Right atrium auricular region (tissue), 2 donors: Measurements from ENCODE around the gene PNKD. TPM values are rescaled to one million over a fixed set of nuclear protein-coding genes. Genes with fewer than 3 reads are reported as not detected.

Experiments
- DNase-seq: peaks from one replicate; pipeline ENCODE4 v3.0.0-alpha.2; 2019; ENCODE audit warnings: low spot score
- H3K27ac ChIP-seq, 2 donors: fragments of 200-600 bp; sonication (generic); 1 replicate in 1 of 2; 2 replicates in 1 of 2; pipeline ENCODE4 v1.5.1; 2016 to 2019
- H3K27me3 ChIP-seq, 2 donors: fragments of 200-600 bp; sonication (generic); one replicate each; pipeline versions ENCODE4 v1.5.1 to v1.6.0; 2017 to 2019
- H3K36me3 ChIP-seq: fragments of 200-600 bp; sonication (generic); one replicate; pipeline ENCODE4 v1.5.1; 2016
- H3K4me1 ChIP-seq, 2 donors: fragments of 200-600 bp; sonication (generic); one replicate each; pipeline versions ENCODE4 v1.5.1 to v1.6.0; 2017 to 2019
- H3K4me3 ChIP-seq, 2 donors: fragments of 200-600 bp; sonication (generic); 1 replicate in 1 of 2; 2 replicates in 1 of 2; pipeline ENCODE4 v1.5.1; 2017 to 2019; ENCODE audit warnings: mild to moderate bottlenecking in 1 of 2, moderate library complexity in 1 of 2
- H3K9me3 ChIP-seq, 2 donors: fragments of 200-600 bp; sonication (generic); one replicate each; pipeline ENCODE4 v1.5.1; 2019
- total RNA-seq, 2 donors: library from RNA; depleted of rRNA; stranded (reverse); fragments of >200 nt; gene quantifications; one replicate each; pipeline ENCODE4 v1.1.0, GENCODE V29; 2016
- TF ChIP-seq, protein P1 (sequence below), 2 donors: fragments of 200-600 bp; sonication (generic); IDR thresholded peaks; one replicate each; pipeline ENCODE4 v1.5.1; 2019; ENCODE audit warnings: antibody characterized with exemption in 2 of 2

The PNKD gene
- total RNA-seq, 2 donors from 2014 or later: 54.5 to 71.4 TPM

- H3K4me1 ChIP-seq: peaks cover 0 to 68% of the 10 kb centered on the region in 2 donors
- H3K36me3 ChIP-seq: peaks cover 52% of the 10 kb centered on the region
- no peak for DNase-seq
- no peaks in the 10 kb centered on the region for H3K9me3 ChIP-seq
- no peaks in the 10 kb centered on the region for H3K27me3 ChIP-seq
- peak overlapping the region; percentile 96 to 100 for H3K27ac ChIP-seq
- TF ChIP-seq, protein P1, sequence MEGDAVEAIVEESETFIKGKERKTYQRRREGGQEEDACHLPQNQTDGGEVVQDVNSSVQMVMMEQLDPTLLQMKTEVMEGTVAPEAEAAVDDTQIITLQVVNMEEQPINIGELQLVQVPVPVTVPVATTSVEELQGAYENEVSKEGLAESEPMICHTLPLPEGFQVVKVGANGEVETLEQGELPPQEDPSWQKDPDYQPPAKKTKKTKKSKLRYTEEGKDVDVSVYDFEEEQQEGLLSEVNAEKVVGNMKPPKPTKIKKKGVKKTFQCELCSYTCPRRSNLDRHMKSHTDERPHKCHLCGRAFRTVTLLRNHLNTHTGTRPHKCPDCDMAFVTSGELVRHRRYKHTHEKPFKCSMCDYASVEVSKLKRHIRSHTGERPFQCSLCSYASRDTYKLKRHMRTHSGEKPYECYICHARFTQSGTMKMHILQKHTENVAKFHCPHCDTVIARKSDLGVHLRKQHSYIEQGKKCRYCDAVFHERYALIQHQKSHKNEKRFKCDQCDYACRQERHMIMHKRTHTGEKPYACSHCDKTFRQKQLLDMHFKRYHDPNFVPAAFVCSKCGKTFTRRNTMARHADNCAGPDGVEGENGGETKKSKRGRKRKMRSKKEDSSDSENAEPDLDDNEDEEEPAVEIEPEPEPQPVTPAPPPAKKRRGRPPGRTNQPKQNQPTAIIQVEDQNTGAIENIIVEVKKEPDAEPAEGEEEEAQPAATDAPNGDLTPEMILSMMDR (IDR thresholded peaks at IDR 0.05): no peak
- no peak overlapping the region for H3K4me3 ChIP-seq
These were observed 12.1 kb downstream of the PNKD start for GRCh38 chr2:218282173-218282991.

DNA sequence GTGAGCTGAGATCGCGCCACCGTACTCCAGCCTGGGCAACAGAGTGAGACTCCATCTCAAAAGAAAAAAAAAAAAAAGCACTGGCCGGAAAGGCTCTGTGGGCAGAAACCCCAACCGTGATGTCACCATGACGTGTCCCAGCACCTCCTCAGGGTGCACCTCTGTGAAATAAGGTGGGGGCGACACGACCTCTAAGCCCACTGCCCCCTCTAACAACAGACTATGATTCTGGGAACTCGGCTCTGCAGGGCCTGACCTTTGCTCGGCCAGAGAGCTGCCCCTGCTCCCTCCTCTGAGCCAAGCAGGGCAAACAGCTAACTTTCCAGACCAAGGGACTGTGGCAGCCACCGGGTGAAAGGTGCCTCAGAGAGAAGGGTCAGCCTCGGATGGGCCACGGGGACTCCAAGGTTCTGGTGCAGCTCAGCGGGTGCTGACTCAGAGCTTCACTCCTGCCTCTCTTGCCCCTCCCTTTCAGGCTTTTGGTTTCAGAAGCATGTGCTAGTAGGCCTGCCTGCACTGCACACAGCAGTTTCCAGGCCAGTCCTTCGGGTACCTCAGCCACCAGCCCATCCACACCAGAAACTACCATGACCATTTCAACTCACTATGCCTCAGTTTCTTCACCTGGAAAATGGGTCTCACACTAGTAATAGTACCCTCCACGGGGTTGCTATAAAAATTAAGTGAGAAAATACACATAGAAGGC is 13.9 kb downstream of the PNKD start:
- DNase-seq: no peak
- Histone ChIP-seq H3K27me3 (no peaks in the 10 kb centered on the region), H3K4me3 (no peak overlapping the region), H3K4me1 (peaks cover 0 to 81% of the 10 kb centered on the region in 2 donors), H3K36me3 (peaks cover 33% of the 10 kb centered on the region), H3K27ac (peak overlapping the region; percentile 96 to 100), H3K9me3 (no peaks in the 10 kb centered on the region)
- TF ChIP-seq, protein P1 (IDR thresholded peaks at IDR 0.05): no peak

DNA sequence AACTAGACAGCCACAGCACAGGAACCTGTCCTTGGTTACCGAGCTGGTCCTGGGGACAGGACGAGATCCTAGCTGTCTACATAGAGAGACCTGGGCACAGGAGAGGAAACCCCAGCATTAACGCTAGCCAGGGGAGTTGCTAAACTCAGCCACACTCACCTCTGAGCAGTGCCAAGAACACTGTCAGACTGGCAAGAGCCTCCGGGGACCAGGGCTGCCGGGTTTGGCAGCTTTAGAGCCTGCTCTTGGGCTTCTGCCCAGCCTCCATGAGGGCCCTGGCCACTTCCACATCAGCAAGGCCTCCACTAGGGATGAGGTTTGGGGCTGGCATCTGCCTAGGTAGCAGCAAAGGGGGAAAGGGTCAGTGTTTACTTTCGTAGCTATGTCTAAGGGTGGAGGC is 15.3 kb downstream of the PNKD start:
- H3K27ac ChIP-seq: peak overlapping the region; percentile 96 to 100
- no peaks in the 10 kb centered on the region for H3K9me3 ChIP-seq
- peaks cover 19% of the 10 kb centered on the region for H3K36me3 ChIP-seq
- no peak for DNase-seq
- peaks cover 0 to 93% of the 10 kb centered on the region in 2 donors for H3K4me1 ChIP-seq
- H3K4me3 ChIP-seq: peak overlapping the region; percentile 49 to 50
- TF ChIP-seq, protein P1 (IDR thresholded peaks at IDR 0.05): no peak
- no peaks in the 10 kb centered on the region for H3K27me3 ChIP-seq

DNA sequence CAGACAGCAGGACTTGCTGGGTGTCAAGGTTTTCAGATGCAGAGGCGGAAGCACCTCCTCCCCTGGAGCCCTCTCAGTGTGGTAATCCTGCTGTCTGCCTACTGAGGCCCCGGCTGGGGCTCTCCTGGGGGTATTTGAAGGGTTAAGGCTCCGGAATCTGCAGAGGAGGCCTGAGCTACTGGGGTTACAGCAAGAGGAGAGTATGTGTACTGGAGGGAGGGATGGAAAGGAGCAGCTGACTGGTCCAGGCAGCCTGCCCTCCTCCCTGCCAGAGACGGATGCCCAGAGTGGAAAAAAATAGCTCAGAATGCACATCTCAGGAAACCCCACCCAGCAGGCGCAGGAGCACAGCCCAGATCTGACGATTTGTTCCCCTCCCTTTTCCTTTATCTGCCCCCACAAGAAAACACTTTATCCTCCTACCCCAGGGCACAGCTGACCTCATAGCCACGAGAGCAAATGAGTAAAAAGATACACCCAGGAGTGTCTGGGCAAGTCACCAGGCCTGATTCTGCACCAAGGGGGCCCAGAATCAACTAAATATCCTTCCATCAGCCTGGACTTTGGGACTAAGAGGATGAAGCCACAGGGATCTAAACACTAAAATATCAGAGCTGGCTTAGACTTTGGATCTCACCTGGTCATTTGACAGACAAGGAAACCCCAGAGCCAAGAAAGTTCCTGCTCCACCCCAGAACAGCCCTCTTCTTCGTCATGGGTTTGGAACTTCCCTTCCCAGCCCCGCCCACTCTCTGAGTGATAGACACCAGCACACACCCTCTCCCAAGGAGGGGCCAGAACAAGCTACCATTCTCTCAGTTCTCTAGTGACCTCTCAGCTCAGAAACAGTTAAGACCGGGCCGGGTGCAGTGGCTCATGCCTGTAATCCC is 16.5 kb downstream of the PNKD start:
- DNase-seq: peak; percentile 98

More for the DNA sequence above, 16.5 kb downstream of the PNKD start:
- H3K9me3 ChIP-seq: no peaks in the 10 kb centered on the region
- no peaks in the 10 kb centered on the region for H3K27me3 ChIP-seq
- peaks cover 0 to 97% of the 10 kb centered on the region in 2 donors for H3K4me1 ChIP-seq
- H3K4me3 ChIP-seq: peak overlapping the region; percentile 49 to 50
- peaks cover 9% of the 10 kb centered on the region for H3K36me3 ChIP-seq
- peak overlapping the region; percentile 96 to 100 for H3K27ac ChIP-seq
- TF ChIP-seq, protein P1 (IDR thresholded peaks at IDR 0.05): no peak
